Mesenchymal stem cell (in vitro differentiated cells and primary cell): ENCODE measurements around the gene NFATC1.

Source experiments
- DNase-seq: peaks from one replicate; pipeline ENCODE4 v3.0.0-alpha.2; 2013
- H2AFZ ChIP-seq: one replicate; pipeline ENCODE4 v1.6.1; 2013; ENCODE audit warnings: low read depth, mild to moderate bottlenecking, control low read depth, inconsistent platforms, low read length, moderate library complexity
- H2AK5ac ChIP-seq: 2 replicates; pipeline ENCODE4 v1.6.1; 2013; ENCODE audit warnings: low read length, moderate library complexity, mild to moderate bottlenecking, inconsistent platforms; ENCODE audit not compliant: severe bottlenecking
- H2BK120ac ChIP-seq: one replicate; pipeline ENCODE4 v1.6.1; 2013; ENCODE audit warnings: low read depth, mild to moderate bottlenecking, inconsistent platforms, low read length, moderate library complexity
- H2BK12ac ChIP-seq, 2 experiments: one replicate each; pipeline ENCODE4 v1.6.1; 2013; ENCODE audit warnings: inconsistent platforms in 2 of 2, low read length in 2 of 2, mild to moderate bottlenecking in 2 of 2, moderate library complexity in 2 of 2, control low read depth in 1 of 2
- H2BK15ac ChIP-seq: one replicate; pipeline ENCODE4 v1.6.1; 2013; ENCODE audit warnings: mild to moderate bottlenecking, low read depth, inconsistent platforms; ENCODE audit not compliant: poor library complexity, severe bottlenecking
- H2BK5ac ChIP-seq: 2 replicates; pipeline ENCODE4 v1.6.1; 2013; ENCODE audit warnings: low read depth, mild to moderate bottlenecking, low read length, control low read depth, inconsistent platforms; ENCODE audit not compliant: poor library complexity, severe bottlenecking
- H3K14ac ChIP-seq, 2 experiments: one replicate each; pipeline ENCODE4 v1.6.1; 2013; ENCODE audit warnings: inconsistent platforms in 2 of 2, low read length in 2 of 2, control low read depth in 1 of 2, mild to moderate bottlenecking in 1 of 2, moderate library complexity in 1 of 2
- H3K18ac ChIP-seq, 2 experiments: one replicate each; pipeline ENCODE4 v1.6.1; 2013; ENCODE audit warnings: inconsistent platforms in 2 of 2, low read length in 2 of 2, control low read depth in 1 of 2, low read depth in 1 of 2, mild to moderate bottlenecking in 1 of 2
- H3K23ac ChIP-seq, 2 experiments: one replicate each; pipeline ENCODE4 v1.6.1; 2013; ENCODE audit warnings: inconsistent platforms in 2 of 2, low read length in 2 of 2, mild to moderate bottlenecking in 2 of 2, moderate library complexity in 2 of 2, control low read depth in 1 of 2
- H3K27ac ChIP-seq: 2 replicates; pipeline ENCODE4 v1.5.1; 2013; ENCODE audit warnings: mild to moderate bottlenecking, moderate library complexity, low read length, control low read depth, inconsistent platforms; ENCODE audit not compliant: poor library complexity, severe bottlenecking
- H3K27me3 ChIP-seq, 2 experiments: 2 replicates each; pipeline versions ENCODE4 v1.6.1 to v1.7.0; 2013; ENCODE audit warnings: low read length in 2 of 2, mild to moderate bottlenecking in 2 of 2, moderate library complexity in 2 of 2, control low read depth in 1 of 2, inconsistent platforms in 1 of 2; ENCODE audit not compliant: control insufficient read depth in 1 of 2, insufficient read depth in 1 of 2
- H3K36me3 ChIP-seq, 2 experiments: 2 replicates each; pipeline versions ENCODE4 v1.6.1 to v1.7.0; 2013; ENCODE audit warnings: low read length in 2 of 2, control low read depth in 1 of 2, inconsistent platforms in 1 of 2, low read depth in 1 of 2, mild to moderate bottlenecking in 1 of 2; ENCODE audit not compliant: insufficient read depth in 2 of 2, control insufficient read depth in 1 of 2
- H3K4ac ChIP-seq, 2 experiments: one replicate each; pipeline ENCODE4 v1.6.1; 2013; ENCODE audit warnings: inconsistent platforms in 2 of 2, low read length in 2 of 2, mild to moderate bottlenecking in 2 of 2, moderate library complexity in 2 of 2, control low read depth in 1 of 2, low read depth in 1 of 2
- H3K4me1 ChIP-seq: 2 replicates; pipeline ENCODE4 v1.6.1; 2013; ENCODE audit warnings: low read depth, low read length, control low read depth; ENCODE audit not compliant: control insufficient read depth, insufficient read depth
- H3K4me2 ChIP-seq: 2 replicates; pipeline ENCODE4 v1.6.1; 2013; ENCODE audit warnings: low read length, mild to moderate bottlenecking, inconsistent platforms; ENCODE audit not compliant: poor library complexity, severe bottlenecking
- H3K4me3 ChIP-seq, 2 experiments: 2 replicates each; pipeline versions ENCODE4 v1.5.1 to v1.7.0; 2013; ENCODE audit warnings: low read length in 2 of 2, mild to moderate bottlenecking in 2 of 2, control low read depth in 1 of 2, low read depth in 1 of 2; ENCODE audit not compliant: insufficient read depth in 1 of 2
- H3K79me1 ChIP-seq: replicated peaks from 2 replicates; pipeline ENCODE4 v1.6.1; 2013; ENCODE audit warnings: mild to moderate bottlenecking, control low read depth, low read length, inconsistent platforms; ENCODE audit not compliant: poor library complexity, severe bottlenecking
- H3K9ac ChIP-seq: 2 replicates; pipeline ENCODE4 v1.7.0; 2013; ENCODE audit warnings: mild to moderate bottlenecking, low read length, moderate library complexity
- H3K9me3 ChIP-seq: 2 replicates; pipeline ENCODE4 v1.7.0; 2013; ENCODE audit warnings: mild to moderate bottlenecking, low read length; ENCODE audit not compliant: control insufficient read depth
- H4K8ac ChIP-seq: one replicate; pipeline ENCODE4 v1.6.1; 2013; ENCODE audit warnings: inconsistent platforms, mild to moderate bottlenecking, low read length, moderate library complexity
- H4K91ac ChIP-seq: one replicate; pipeline ENCODE4 v1.6.1; 2013; ENCODE audit warnings: mild to moderate bottlenecking, low read length, inconsistent platforms
- WGBS: methylation state at CpG from one replicate; pipeline ENCODE4 v1.1.7; 2013; ENCODE audit warnings: mixed read lengths; 5-methylcytosine and 5-hydroxymethylcytosine counted together

NFATC1 gene

DNA sequence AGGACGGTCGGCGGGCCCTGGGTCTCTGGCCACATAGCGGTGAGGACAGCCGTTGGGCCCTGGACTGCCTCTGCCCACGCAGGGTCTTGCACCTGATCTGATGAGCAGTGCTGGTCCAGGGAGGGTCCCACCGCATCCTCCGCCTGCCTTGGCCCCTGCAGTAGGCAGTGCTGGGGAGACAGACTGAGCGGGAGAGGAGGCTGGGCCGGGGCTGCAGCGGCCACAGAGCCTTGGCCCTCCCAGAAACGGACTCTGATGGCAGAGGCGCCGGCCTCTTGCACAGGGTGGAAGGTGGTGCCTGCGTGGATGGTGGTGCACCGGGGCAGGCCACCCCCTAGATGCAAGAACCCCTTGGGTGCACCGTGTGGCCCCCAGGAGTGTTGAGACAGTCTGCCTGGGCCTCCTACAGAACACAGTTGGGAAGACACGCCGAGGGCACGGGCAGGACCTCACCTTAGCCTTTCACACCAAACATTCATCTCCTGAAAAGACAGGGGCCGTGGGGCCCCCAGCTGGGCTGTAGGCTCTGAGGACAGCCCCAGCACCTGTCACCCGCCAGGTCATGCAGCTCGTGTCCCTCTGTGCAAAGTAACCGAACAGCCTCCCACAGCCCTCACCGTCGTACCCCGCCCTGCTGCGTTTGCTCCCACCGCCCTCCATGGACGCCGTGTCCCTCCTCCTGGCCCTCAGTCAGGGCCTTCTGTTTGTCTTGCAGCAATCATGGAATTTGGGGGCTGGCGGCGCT lies 36.8 kb downstream of the NFATC1 start:
- Histone ChIP-seq H3K4ac (no peak overlapping the region), H3K9me3 (no peaks in the 10 kb centered on the region), H3K4me3 (no peak overlapping the region), H3K4me1 (peaks cover 6% of the 10 kb centered on the region), H3K4me2 (no peak overlapping the region), H4K8ac (no peak overlapping the region), H2BK120ac (no peak overlapping the region), H3K27ac (no peak overlapping the region), H3K79me1 (peaks cover 2% of the 10 kb centered on the region), H3K23ac (no peak overlapping the region), H3K27me3 (no peaks in the 10 kb centered on the region), H3K9ac (no peak overlapping the region), H3K14ac (peak overlapping the region in 1 of 2 experiments; percentile 53), H2BK15ac (no peak overlapping the region), H3K18ac (no peak overlapping the region), H3K36me3 (peaks cover 0 to 8% of the 10 kb centered on the region in 2 experiments), H4K91ac (no peak overlapping the region), H2AFZ (no peak overlapping the region), H2BK5ac (no peak overlapping the region), H2BK12ac (no peak overlapping the region), H2AK5ac (no peak overlapping the region)
- 97% methylated on average over 33 of the region's 33 CpGs for WGBS
- DNase-seq = no peak

DNA sequence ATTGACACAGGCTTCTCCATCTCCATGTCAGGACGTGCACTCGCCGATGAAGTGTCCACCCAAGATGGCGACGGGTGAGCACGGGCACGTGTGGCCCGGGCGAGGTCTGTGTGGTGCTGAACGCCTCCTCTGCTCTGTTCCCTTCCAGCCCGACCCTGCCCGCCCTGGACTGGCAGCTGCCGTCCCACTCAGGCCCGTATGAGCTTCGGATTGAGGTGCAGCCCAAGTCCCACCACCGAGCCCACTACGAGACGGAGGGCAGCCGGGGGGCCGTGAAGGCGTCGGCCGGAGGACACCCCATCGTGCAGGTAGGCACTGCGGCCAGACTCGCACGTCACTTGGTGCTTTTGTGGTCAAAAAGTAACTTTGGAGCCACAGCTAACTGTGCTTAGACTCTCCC lies 37.7 kb downstream of the NFATC1 start:
- no peak overlapping the region for H3K14ac ChIP-seq
- WGBS = 96% methylated on average over 27 of the region's 27 CpGs
- H3K27me3 ChIP-seq = no peaks in the 10 kb centered on the region
- no peak overlapping the region for H2AK5ac ChIP-seq
- no peak overlapping the region for H3K4ac ChIP-seq
- no peak overlapping the region for H3K23ac ChIP-seq
- H3K18ac ChIP-seq = no peak overlapping the region
- no peak overlapping the region for H2BK5ac ChIP-seq
- H4K8ac ChIP-seq = no peak overlapping the region
- no peak overlapping the region for H2BK12ac ChIP-seq
- H3K9ac ChIP-seq = no peak overlapping the region
- no peaks in the 10 kb centered on the region for H3K9me3 ChIP-seq
- no peak overlapping the region for H4K91ac ChIP-seq
- H3K79me1 ChIP-seq = peaks cover 2% of the 10 kb centered on the region
- H2AFZ ChIP-seq = no peak overlapping the region
- H2BK120ac ChIP-seq = no peak overlapping the region
- H3K36me3 ChIP-seq = peaks cover 0 to 8% of the 10 kb centered on the region in 2 experiments
- H3K4me2 ChIP-seq = no peak overlapping the region
- no peak overlapping the region for H3K4me3 ChIP-seq
- DNase-seq = no peak
- H2BK15ac ChIP-seq = no peak overlapping the region
- H3K4me1 ChIP-seq = peaks cover 14% of the 10 kb centered on the region
- H3K27ac ChIP-seq = no peak overlapping the region

DNA sequence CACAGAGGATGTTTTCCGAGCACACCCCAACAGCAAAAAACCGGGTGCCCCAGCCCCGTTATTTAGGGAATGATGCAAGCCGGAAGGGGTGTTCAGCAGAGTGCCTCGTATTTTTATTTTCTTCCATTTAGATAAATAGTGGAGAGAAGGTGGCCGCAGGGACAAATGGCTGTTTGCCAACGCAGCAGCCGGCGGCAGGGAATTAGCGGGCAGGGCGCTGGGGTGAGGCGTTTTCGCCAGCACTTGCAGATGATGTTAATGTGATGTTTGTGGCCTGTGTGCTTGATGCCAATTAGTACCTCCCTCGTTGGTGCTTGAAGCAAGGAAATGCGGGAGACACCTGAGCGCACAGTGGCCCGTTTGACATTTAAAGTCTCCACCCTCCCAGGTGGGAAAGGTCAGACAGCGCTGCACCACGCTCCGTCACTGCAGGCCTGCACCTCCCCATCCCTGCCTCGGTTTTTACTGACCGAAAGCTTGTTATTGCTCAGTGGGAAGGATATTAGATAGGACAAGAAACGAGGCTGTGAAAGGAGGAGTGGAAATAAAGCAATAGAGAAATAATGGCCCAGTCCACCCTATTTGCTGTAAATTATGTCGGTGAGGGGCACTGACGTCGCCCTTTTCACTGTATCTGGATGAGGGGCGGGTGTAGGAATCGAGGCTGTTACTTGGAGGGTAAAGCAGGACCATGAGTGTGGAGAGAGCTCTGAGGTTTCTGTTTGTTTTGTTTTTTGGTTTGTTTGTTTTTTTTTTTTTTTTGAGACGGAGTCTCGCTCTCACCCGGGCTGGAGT lies 39.1 kb downstream of the NFATC1 start:
- Histone ChIP-seq H2BK120ac (no peak overlapping the region), H2AK5ac (no peak overlapping the region), H3K14ac (no peak overlapping the region), H3K23ac (no peak overlapping the region), H3K9ac (no peak overlapping the region), H2BK15ac (no peak overlapping the region), H3K4me3 (no peak overlapping the region), H4K91ac (no peak overlapping the region), H4K8ac (no peak overlapping the region), H3K18ac (no peak overlapping the region), H3K4me1 (peaks cover 20% of the 10 kb centered on the region), H3K27ac (no peak overlapping the region), H3K79me1 (no peaks in the 10 kb centered on the region), H3K9me3 (no peaks in the 10 kb centered on the region), H3K27me3 (no peaks in the 10 kb centered on the region), H3K4ac (no peak overlapping the region), H3K4me2 (no peak overlapping the region), H2BK12ac (no peak overlapping the region), H3K36me3 (peaks cover 0 to 8% of the 10 kb centered on the region in 2 experiments), H2BK5ac (no peak overlapping the region), H2AFZ (no peak overlapping the region)
- DNase-seq = no peak
- WGBS = 91% methylated on average over 31 of the region's 31 CpGs

DNA sequence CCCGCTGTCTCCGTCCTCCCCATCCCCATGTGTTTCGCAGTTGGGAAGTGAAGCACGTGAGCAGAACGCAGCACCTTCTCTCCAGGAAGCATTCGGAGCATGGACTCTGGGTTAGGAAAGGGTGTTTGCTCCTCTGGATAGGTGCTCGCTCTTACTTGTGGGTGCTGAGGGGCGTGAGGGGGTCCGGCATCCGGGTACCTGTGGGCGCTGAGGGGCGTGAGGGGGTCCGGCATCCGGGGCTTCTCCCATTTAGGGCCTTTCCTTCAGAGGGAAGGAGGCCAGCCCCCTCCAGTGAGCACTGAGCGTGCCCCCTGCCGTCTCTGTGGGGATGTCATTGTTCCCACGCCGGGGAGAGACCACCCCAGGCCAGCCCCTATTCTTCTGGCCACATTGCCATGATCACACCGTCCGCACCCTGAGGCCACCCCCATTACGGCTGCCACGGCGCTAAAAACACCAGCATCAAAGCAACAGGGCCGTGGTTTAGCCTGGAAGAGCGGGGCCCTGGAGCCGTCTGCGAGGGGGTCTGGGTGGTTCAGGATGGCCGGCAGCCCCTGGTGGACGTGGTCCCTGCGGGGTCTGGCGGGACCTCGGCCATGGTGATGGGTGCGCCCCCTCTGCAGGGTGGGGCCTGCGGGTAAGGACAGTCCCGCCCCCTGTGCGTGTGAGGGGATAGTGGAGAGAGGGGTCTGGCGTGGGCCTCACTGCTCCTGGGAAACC lies 41.0 kb downstream of the NFATC1 start:
- Histone ChIP-seq H3K27ac (no peak overlapping the region), H2BK5ac (no peak overlapping the region), H2BK120ac (no peak overlapping the region), H3K27me3 (no peaks in the 10 kb centered on the region), H3K4me2 (no peak overlapping the region), H3K14ac (no peak overlapping the region), H3K79me1 (no peaks in the 10 kb centered on the region), H3K4ac (no peak overlapping the region), H4K8ac (no peak overlapping the region), H3K23ac (no peak overlapping the region), H2AK5ac (no peak overlapping the region), H2AFZ (no peak overlapping the region), H3K18ac (no peak overlapping the region), H3K9me3 (no peaks in the 10 kb centered on the region), H3K36me3 (peaks cover 0 to 8% of the 10 kb centered on the region in 2 experiments), H3K4me1 (peaks cover 20% of the 10 kb centered on the region), H2BK12ac (no peak overlapping the region), H3K4me3 (no peak overlapping the region), H4K91ac (no peak overlapping the region), H2BK15ac (no peak overlapping the region), H3K9ac (no peak overlapping the region)
- no peak for DNase-seq
- 93% methylated on average over 36 of the region's 37 CpGs for WGBS
